Spleen (tissue), 7 donors: ENCODE results near the gene SYDE1.

ENCODE experiments used
- CTCF ChIP-seq, 11 experiments: fragments of 200-600 bp in 7 of 11; fragments of 450-650 bp in 4 of 11; sonication (generic) in 4 of 11; IDR thresholded peaks in 8 of 11; conservative IDR thresholded peaks in 3 of 11; 1 replicate in 7 of 11; 2 replicates in 4 of 11; pipeline versions ENCODE4 v1.4.0 to v1.8.0; 2016 to 2021; ENCODE audit warnings: antibody characterized with exemption in 11 of 11, inconsistent platforms in 4 of 11, mild to moderate bottlenecking in 1 of 11
- POLR2A ChIP-seq, 3 donors: fragments of 450-650 bp; IDR thresholded peaks; one replicate each; pipeline ENCODE4 v1.5.1; 2017; ENCODE audit warnings: antibody characterized with exemption in 3 of 3, mild to moderate bottlenecking in 1 of 3
- donor health status: DM: no; HTN: no; CAD: no; lungs with moderate emphysema.
- donor health status: DM: no; HTN: no; CAD: no.
- donor health status: DM: no; HTN: no; CAD: no.

- TF ChIP-seq CTCF (IDR thresholded peaks at IDR 0.05 in 8 of 11, conservative IDR thresholded peaks at IDR 0.05 in 3 of 11) (no peak), POLR2A (IDR thresholded peaks at IDR 0.05) (no peak)
These were observed 34.1 kb upstream of the SYDE1 start for GRCh38 chr19:15072930-15073647.
